Left ventricle myocardium inferior (tissue), 1 donor: ENCODE measurements around the gene UNC13D. TPM values are rescaled to one million over a fixed set of nuclear protein-coding genes. Genes with fewer than 3 reads are reported as not detected.

Experiments
- DNase-seq: peaks from one replicate; pipeline ENCODE4 v3.0.0-alpha.2; 2020
- H3K27ac ChIP-seq: fragments of 200-600 bp; replicated peaks from 2 replicates; pipeline ENCODE4 v1.8.0; 2021
- H3K27me3 ChIP-seq: fragments of 200-600 bp; 2 replicates; pipeline ENCODE4 v1.8.0; 2021; ENCODE audit warnings: low read depth
- H3K36me3 ChIP-seq: fragments of 200-600 bp; 2 replicates; pipeline ENCODE4 v1.8.0; 2021
- H3K4me1 ChIP-seq: fragments of 200-600 bp; 2 replicates; pipeline ENCODE4 v1.8.0; 2021
- H3K4me3 ChIP-seq: fragments of 200-600 bp; 2 replicates; pipeline ENCODE4 v1.8.0; 2021; ENCODE audit warnings: mild to moderate bottlenecking, moderate library complexity
- H3K9me3 ChIP-seq: fragments of 200-600 bp; replicated peaks from 2 replicates; pipeline ENCODE4 v1.8.0; 2021
- CTCF ChIP-seq: fragments of 200-600 bp; IDR thresholded peaks from 2 replicates; pipeline ENCODE4 v1.8.0; 2021; ENCODE audit warnings: antibody characterized with exemption, mild to moderate bottlenecking, borderline replicate concordance
- intact Hi-C: fragments of 100-400 bp; cut with micrococcal nuclease; formaldehyde crosslinking; loops from one replicate; pipeline ENCODE4 v1.11.0; 2022
- total RNA-seq: library from RNA; stranded (reverse); fragmentation: NEBNext Ultra II Directional; extraction: Animal tissue kit (Norgen Biotek cat#: 25700); gene quantifications from one replicate; pipeline ENCODE4 v1.2.1, GENCODE V29; 2021
- donor health status: DM: no; HTN: yes; CAD: no; lungs with severe emphysema.

The UNC13D gene
- total RNA-seq, 1 donor from 2014 or later, result 13.3 TPM

GRCh38 chr17:75827308-75828075, 16.7 kb downstream of the UNC13D start:
- peaks cover 40% of the 10 kb centered on the region for H3K36me3 ChIP-seq
- H3K9me3 ChIP-seq, result no peaks in the 10 kb centered on the region
- peaks cover 40% of the 10 kb centered on the region for H3K4me1 ChIP-seq
- H3K27ac ChIP-seq, result peak overlapping the region; percentile 90
- TF ChIP-seq CTCF, result peak; percentile 79
- intact Hi-C loops, result no loop called here
- peak overlapping the region; percentile 61 for H3K4me3 ChIP-seq
- no peaks in the 10 kb centered on the region for H3K27me3 ChIP-seq
- peak; percentile 76 for DNase-seq

GRCh38 chr17:75826561-75827307, 17.5 kb downstream of the UNC13D start:
- peak overlapping the region; percentile 61 for H3K4me3 ChIP-seq
- H3K27me3 ChIP-seq, result no peaks in the 10 kb centered on the region
- peaks cover 40% of the 10 kb centered on the region for H3K4me1 ChIP-seq
- DNase-seq, result no peak
- no peak for TF ChIP-seq CTCF
- intact Hi-C loops, result no loop called here
- H3K27ac ChIP-seq, result peak overlapping the region; percentile 90
- no peaks in the 10 kb centered on the region for H3K9me3 ChIP-seq
- peaks cover 46% of the 10 kb centered on the region for H3K36me3 ChIP-seq

DNA sequence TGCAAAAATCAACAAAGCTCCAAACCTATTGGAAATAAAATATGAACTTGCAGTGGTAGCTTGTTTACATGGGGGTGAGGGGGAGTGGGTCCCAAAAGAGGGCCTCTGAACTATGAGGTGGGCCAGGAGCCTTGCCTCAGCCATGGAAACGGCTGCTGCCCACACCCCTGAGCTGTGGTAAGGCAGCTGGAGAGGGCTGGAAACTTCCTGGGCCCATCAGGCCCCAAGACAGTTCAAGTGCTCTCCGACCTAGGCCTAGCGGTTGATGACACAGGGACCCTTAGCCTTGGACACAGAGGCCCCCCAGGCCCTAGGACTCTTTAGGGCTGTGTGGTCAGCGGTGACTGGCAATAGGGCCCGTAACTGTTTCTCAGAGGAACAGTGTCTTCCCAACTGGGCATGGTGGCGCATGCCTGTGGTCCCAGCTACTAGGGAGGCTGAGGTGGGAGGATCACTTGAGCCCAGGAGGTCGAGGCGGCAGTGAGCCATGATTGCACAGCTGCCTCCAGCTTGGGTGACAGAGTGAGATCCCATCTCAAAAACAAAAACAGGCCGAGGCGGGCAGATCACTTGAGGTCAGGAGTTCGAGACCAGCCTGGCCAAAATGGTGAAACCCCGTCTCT, 18.3 kb downstream of the UNC13D start:
- H3K4me3 ChIP-seq, result no peak overlapping the region
- DNase-seq, result no peak
- intact Hi-C loops, result no loop called here
- no peak for TF ChIP-seq CTCF
- H3K9me3 ChIP-seq, result no peaks in the 10 kb centered on the region
- peaks cover 40% of the 10 kb centered on the region for H3K4me1 ChIP-seq
- no peaks in the 10 kb centered on the region for H3K27me3 ChIP-seq
- peaks cover 55% of the 10 kb centered on the region for H3K36me3 ChIP-seq
- H3K27ac ChIP-seq, result peak overlapping the region; percentile 62

- peaks cover 60% of the 10 kb centered on the region for H3K36me3 ChIP-seq
- no peak for DNase-seq
- H3K4me3 ChIP-seq, result no peak overlapping the region
- peak overlapping the region; percentile 62 for H3K27ac ChIP-seq
- peaks cover 47% of the 10 kb centered on the region for H3K4me1 ChIP-seq
- no peaks in the 10 kb centered on the region for H3K27me3 ChIP-seq
- intact Hi-C loops, result no loop called here
- TF ChIP-seq CTCF, result no peak
- H3K9me3 ChIP-seq, result no peaks in the 10 kb centered on the region
Measured at GRCh38 chr17:75825149-75825552, 19.1 kb downstream of the UNC13D start.

DNA sequence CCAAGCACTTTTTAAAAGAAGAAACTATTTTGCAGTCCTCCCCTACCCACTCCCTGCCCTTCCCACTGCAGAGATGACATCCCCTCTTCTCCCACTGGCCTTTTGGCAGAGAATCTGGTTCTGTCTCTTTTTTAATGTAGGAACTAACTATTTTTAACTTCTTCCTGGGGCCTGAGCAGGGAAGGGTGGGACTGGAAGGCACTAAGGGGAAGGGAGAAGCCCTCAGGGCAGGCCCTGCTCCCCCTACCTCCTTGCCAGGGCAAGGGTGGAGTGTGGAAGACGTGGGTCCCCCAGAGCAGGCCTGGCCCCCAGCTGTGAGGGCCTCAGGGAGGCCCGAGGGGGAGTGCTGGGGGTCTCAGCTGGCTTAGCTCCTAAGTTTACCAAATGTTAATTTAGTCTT, 19.5 kb downstream of the UNC13D start:
- H3K36me3 ChIP-seq, result peaks cover 60% of the 10 kb centered on the region
- no peaks in the 10 kb centered on the region for H3K9me3 ChIP-seq
- H3K27me3 ChIP-seq, result no peaks in the 10 kb centered on the region
- no peak for TF ChIP-seq CTCF
- DNase-seq, result no peak
- H3K4me3 ChIP-seq, result no peak overlapping the region
- H3K4me1 ChIP-seq, result peaks cover 52% of the 10 kb centered on the region
- H3K27ac ChIP-seq, result peak overlapping the region; percentile 62
- intact Hi-C loops, result no loop called here
